Liver (tissue), 9 donors: Measurements from ENCODE around the gene TANC1. TPM values are rescaled to one million over a fixed set of nuclear protein-coding genes. Genes with fewer than 3 reads are reported as not detected.

ENCODE experiments used
- DNase-seq: peaks from one replicate; pipeline ENCODE4 v3.0.0-alpha.2; 2017; ENCODE audit warnings: low spot score
- H3K27ac ChIP-seq, 2 donors: one replicate each; pipeline ENCODE4 v1.7.0; 2013; ENCODE audit warnings: inconsistent platforms in 2 of 2, low read length in 2 of 2, control low read depth in 1 of 2, low read depth in 1 of 2, mild to moderate bottlenecking in 1 of 2
- H3K27me3 ChIP-seq, 4 donors: one replicate each; pipeline versions ENCODE4 v1.6.1 to v1.7.0; 2013; ENCODE audit warnings: low read length in 3 of 4, inconsistent platforms in 1 of 4, mild to moderate bottlenecking in 1 of 4, moderate library complexity in 1 of 4; ENCODE audit not compliant: control insufficient read depth in 4 of 4, insufficient read depth in 4 of 4
- H3K36me3 ChIP-seq, 4 donors: one replicate each; pipeline versions ENCODE4 v1.6.1 to v1.7.0; 2013; ENCODE audit warnings: low read length in 3 of 4, mild to moderate bottlenecking in 3 of 4, low read depth in 1 of 4, moderate library complexity in 1 of 4; ENCODE audit not compliant: control insufficient read depth in 4 of 4, insufficient read depth in 3 of 4
- H3K4me1 ChIP-seq, 4 donors: one replicate each; pipeline versions ENCODE4 v1.6.1 to v1.7.0; 2013; ENCODE audit warnings: low read length in 3 of 4, mild to moderate bottlenecking in 3 of 4, moderate library complexity in 1 of 4; ENCODE audit not compliant: control insufficient read depth in 4 of 4, insufficient read depth in 4 of 4
- H3K4me3 ChIP-seq, 3 donors: one replicate each; pipeline versions ENCODE4 v1.6.1 to v1.7.0; 2013; ENCODE audit warnings: low read length in 3 of 3, control low read depth in 1 of 3, low read depth in 1 of 3, mild to moderate bottlenecking in 1 of 3
- H3K9ac ChIP-seq, 2 donors: one replicate each; pipeline ENCODE4 v1.7.0; 2013; ENCODE audit warnings: low read length in 2 of 2, mild to moderate bottlenecking in 2 of 2, moderate library complexity in 2 of 2, control low read depth in 1 of 2, low read depth in 1 of 2
- H3K9me3 ChIP-seq, 4 donors: one replicate each; pipeline versions ENCODE4 v1.6.1 to v1.7.0; 2013; ENCODE audit warnings: low read length in 3 of 4; ENCODE audit not compliant: control insufficient read depth in 4 of 4
- CTCF ChIP-seq: fragments of 150-350 bp; IDR thresholded peaks from 2 replicates; pipeline ENCODE4 v1.5.1; 2017; ENCODE audit warnings: improper control_type of control experiment, low read depth, low read length; ENCODE audit not compliant: missing input control
- FOXA1 ChIP-seq: IDR thresholded peaks from 2 replicates; pipeline ENCODE4 v1.6.1; 2016; ENCODE audit warnings: antibody characterized with exemption
- FOXA2 ChIP-seq: IDR thresholded peaks from 2 replicates; pipeline ENCODE4 v1.6.1; 2016; ENCODE audit warnings: antibody characterized with exemption
- GABPA ChIP-seq, 2 donors: IDR thresholded peaks in 1 of 2; conservative IDR thresholded peaks in 1 of 2; 2 replicates each; pipeline ENCODE4 v1.6.1; 2016; ENCODE audit warnings: antibody characterized with exemption in 2 of 2, mild to moderate bottlenecking in 1 of 2, moderate library complexity in 1 of 2
- HNF4A ChIP-seq, 2 donors: conservative IDR thresholded peaks; 2 replicates each; pipeline ENCODE4 v1.6.1; 2016; ENCODE audit warnings: antibody characterized with exemption in 2 of 2, mild to moderate bottlenecking in 2 of 2
- HNF4G ChIP-seq: IDR thresholded peaks from 2 replicates; pipeline ENCODE4 v1.6.1; 2016; ENCODE audit warnings: antibody characterized with exemption
- JUND ChIP-seq, 2 donors: IDR thresholded peaks; 2 replicates each; pipeline ENCODE4 v1.6.1; 2016; ENCODE audit warnings: antibody characterized with exemption in 2 of 2
- NR2F2 ChIP-seq: IDR thresholded peaks from 2 replicates; pipeline ENCODE4 v1.6.1; 2016; ENCODE audit warnings: antibody characterized with exemption
- REST ChIP-seq: IDR thresholded peaks from 2 replicates; pipeline ENCODE4 v1.6.1; 2016; ENCODE audit warnings: antibody characterized with exemption, mild to moderate bottlenecking
- RXRA ChIP-seq, 2 donors: IDR thresholded peaks; 2 replicates each; pipeline ENCODE4 v1.6.1; 2017 to 2018; ENCODE audit warnings: antibody characterized with exemption in 2 of 2, mild to moderate bottlenecking in 1 of 2
- SP1 ChIP-seq: IDR thresholded peaks from 2 replicates; pipeline ENCODE4 v1.6.1; 2018; ENCODE audit warnings: antibody characterized with exemption, mild to moderate bottlenecking
- TAF1 ChIP-seq: conservative IDR thresholded peaks from 2 replicates; pipeline ENCODE4 v1.6.1; 2016; ENCODE audit warnings: antibody characterized with exemption, mild to moderate bottlenecking
- YY1 ChIP-seq: IDR thresholded peaks from 2 replicates; pipeline ENCODE4 v1.6.1; 2016; ENCODE audit warnings: antibody characterized with exemption, mild to moderate bottlenecking
- ZBTB33 ChIP-seq: IDR thresholded peaks from 2 replicates; pipeline ENCODE4 v1.6.1; 2016; ENCODE audit warnings: antibody characterized with exemption
- WGBS: extraction: QIAGEN DNeasy Blood & Tissue Kit; methylation state at CpG from one replicate; pipeline ENCODE4 v1.1.7; 2013; 5-methylcytosine and 5-hydroxymethylcytosine counted together
- polyA plus RNA-seq, 2 donors: library from polyadenylated mRNA; stranded (reverse) in 1 of 2; unstranded in 1 of 2; fragments of 200-250 nt in 1 of 2; fragments of >200 nt in 1 of 2; fragmentation: Nextera tagmentation in 1 of 2; extraction: Ambion mirVana in 1 of 2; gene quantifications; one replicate each; pipeline versions ENCODE4 v1.2.1 to v1.2.3, GENCODE V29; 2013 to 2015
- total RNA-seq, 2 donors: library from RNA; depleted of rRNA; stranded (reverse); fragments of >200 nt; gene quantifications; one replicate each; pipeline ENCODE4 v1.2.3, GENCODE V29; 2014
- TF ChIP-seq, protein P1 (sequence below): IDR thresholded peaks from 2 replicates; pipeline ENCODE4 v1.6.1; 2016; ENCODE audit warnings: antibody characterized with exemption
- donor health status: healthy.
- donor health status: healthy.
- donor health status: healthy.
- donor health status: healthy.
- donor health status: healthy.

The TANC1 gene
- total and polyA plus RNA-seq, 4 donors: 3.7 to 17.7 (median 5.2) TPM

- 98% methylated on average over 2 of the region's 2 CpGs for WGBS
Observed at GRCh38 chr2:159015174-159015573, 46.7 kb downstream of the TANC1 start.

GRCh38 chr2:159015823-159016222 lies 47.4 kb downstream of the TANC1 start:
- no peak overlapping the region for H3K27ac ChIP-seq
- no peak for DNase-seq
- H3K36me3 ChIP-seq: peaks cover 0 to 4% (median 2%) of the 10 kb centered on the region in 4 donors
- H3K4me1 ChIP-seq: no peaks in the 10 kb centered on the region
- no peak overlapping the region for H3K4me3 ChIP-seq
- no peak overlapping the region for H3K9ac ChIP-seq
- TF ChIP-seq ZBTB33 (no peak), HNF4A (conservative IDR thresholded peaks at IDR 0.05) (no peak)
- 98% methylated on average over 2 of the region's 2 CpGs for WGBS
- no peaks in the 10 kb centered on the region for H3K27me3 ChIP-seq
- peaks cover 4 to 12% (median 9%) of the 10 kb centered on the region in 4 donors for H3K9me3 ChIP-seq

More at GRCh38 chr2:159015174-159015573, 46.7 kb downstream of the TANC1 start:
- no peak overlapping the region for H3K9ac ChIP-seq
- no peaks in the 10 kb centered on the region for H3K27me3 ChIP-seq
- peaks cover 4 to 12% (median 9%) of the 10 kb centered on the region in 4 donors for H3K9me3 ChIP-seq
- H3K27ac ChIP-seq: no peak overlapping the region
- DNase-seq: no peak
- H3K36me3 ChIP-seq: peaks cover 0 to 4% (median 2%) of the 10 kb centered on the region in 4 donors
- no peaks in the 10 kb centered on the region for H3K4me1 ChIP-seq
- TF ChIP-seq FOXA1 (no peak), TAF1 (no peak), GABPA (IDR thresholded peaks at IDR 0.05 in 1 of 2, conservative IDR thresholded peaks at IDR 0.05 in 1 of 2) (no peak)
- no peak overlapping the region for H3K4me3 ChIP-seq

DNA sequence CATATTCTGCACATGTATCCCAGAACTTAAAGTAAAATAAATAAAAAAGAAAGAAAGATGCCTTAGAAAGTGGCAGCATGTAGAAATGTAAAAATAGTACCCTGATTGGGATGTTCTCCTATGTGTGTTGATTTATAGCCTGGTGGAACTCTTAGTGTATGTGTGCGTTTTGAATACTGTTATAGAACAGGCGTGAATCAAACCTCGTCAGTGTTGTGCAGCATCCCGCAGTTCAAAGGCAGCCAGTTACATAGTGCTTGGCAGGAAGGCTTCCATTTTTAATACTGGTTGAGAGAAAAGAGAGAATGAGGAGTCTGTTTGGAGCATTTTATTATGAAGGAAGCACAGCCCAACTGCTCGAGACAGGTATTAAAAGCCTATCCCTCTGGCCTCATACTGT lies 49.4 kb downstream of the TANC1 start:
- Histone ChIP-seq H3K27me3 (no peaks in the 10 kb centered on the region), H3K4me3 (no peak overlapping the region), H3K36me3 (peaks cover 0 to 4% (median 2%) of the 10 kb centered on the region in 4 donors), H3K9ac (no peak overlapping the region), H3K4me1 (no peaks in the 10 kb centered on the region), H3K9me3 (peaks cover 4 to 12% (median 9%) of the 10 kb centered on the region in 4 donors), H3K27ac (no peak overlapping the region)
- 91% methylated on average over 5 of the region's 5 CpGs for WGBS
- no peak for DNase-seq
- no peak for TF ChIP-seq SP1
- no peak for TF ChIP-seq JUND (IDR thresholded peaks at IDR 0.05)
- TF ChIP-seq, protein P1, sequence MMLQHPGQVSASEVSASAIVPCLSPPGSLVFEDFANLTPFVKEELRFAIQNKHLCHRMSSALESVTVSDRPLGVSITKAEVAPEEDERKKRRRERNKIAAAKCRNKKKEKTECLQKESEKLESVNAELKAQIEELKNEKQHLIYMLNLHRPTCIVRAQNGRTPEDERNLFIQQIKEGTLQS: no peak
- no peak for TF ChIP-seq RXRA (IDR thresholded peaks at IDR 0.05)
- no peak for TF ChIP-seq YY1
- no peak for TF ChIP-seq CTCF
- TF ChIP-seq TAF1: no peak
- TF ChIP-seq ZBTB33: no peak
- no peak for TF ChIP-seq FOXA2
- no peak for TF ChIP-seq HNF4G
- no peak for TF ChIP-seq HNF4A (conservative IDR thresholded peaks at IDR 0.05)
- TF ChIP-seq NR2F2: no peak
- TF ChIP-seq REST: no peak
